ENCODE measurements around the gene AK4.

GRCh38 chr1:65267271-65267670 lies 119.3 kb downstream of the AK4 start:
- no peak for TF ChIP-seq CTCF (IDR thresholded peaks at IDR 0.05; ENCODE audit: insufficient read depth, low read length, poor library complexity, severe bottlenecking)
- no peak for TF ChIP-seq EZH2phosphoT487 (conservative IDR thresholded peaks at IDR 0.05; ENCODE audit: low read length)

Measured in SU-DHL-6 (cell line).